ENCODE data around the gene EPN1. TPM values are rescaled to one million over a fixed set of nuclear protein-coding genes. Genes with fewer than 3 reads are reported as not detected.

Gene EPN1
- total and polyA plus RNA-seq, 4 donors, result 18.6 to 117 (median 77.8) TPM

DNA sequence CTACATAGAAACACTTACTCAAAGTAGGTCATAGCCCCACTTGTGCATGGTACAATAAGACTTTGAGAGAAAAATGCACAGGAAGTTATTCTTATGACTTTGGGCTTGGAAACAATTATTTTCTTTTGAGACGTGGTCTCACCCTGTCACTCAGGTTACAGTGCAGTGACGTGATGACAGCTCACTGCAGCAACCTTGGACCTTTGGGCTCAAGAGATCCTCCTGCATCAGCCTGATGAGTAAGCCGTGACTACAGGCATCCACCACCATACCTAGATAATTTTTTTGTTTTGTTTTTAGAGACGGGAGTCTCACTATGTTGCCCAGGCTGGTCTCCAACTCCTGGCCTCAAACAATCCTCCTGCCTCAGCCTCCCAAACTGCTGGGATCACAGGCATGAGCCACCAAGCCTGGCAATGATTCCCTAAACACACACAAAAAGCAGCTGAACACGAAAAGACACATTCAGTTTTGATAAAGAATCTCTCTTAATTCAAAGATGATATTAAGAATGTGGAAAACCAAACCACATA, 45.3 kb downstream of the EPN1 start (continued):
- TF ChIP-seq, protein P1, sequence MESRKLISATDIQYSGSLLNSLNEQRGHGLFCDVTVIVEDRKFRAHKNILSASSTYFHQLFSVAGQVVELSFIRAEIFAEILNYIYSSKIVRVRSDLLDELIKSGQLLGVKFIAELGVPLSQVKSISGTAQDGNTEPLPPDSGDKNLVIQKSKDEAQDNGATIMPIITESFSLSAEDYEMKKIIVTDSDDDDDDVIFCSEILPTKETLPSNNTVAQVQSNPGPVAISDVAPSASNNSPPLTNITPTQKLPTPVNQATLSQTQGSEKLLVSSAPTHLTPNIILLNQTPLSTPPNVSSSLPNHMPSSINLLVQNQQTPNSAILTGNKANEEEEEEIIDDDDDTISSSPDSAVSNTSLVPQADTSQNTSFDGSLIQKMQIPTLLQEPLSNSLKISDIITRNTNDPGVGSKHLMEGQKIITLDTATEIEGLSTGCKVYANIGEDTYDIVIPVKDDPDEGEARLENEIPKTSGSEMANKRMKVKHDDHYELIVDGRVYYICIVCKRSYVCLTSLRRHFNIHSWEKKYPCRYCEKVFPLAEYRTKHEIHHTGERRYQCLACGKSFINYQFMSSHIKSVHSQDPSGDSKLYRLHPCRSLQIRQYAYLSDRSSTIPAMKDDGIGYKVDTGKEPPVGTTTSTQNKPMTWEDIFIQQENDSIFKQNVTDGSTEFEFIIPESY (IDR thresholded peaks at IDR 0.05), result no peak
- TF ChIP-seq FOXA2 (IDR thresholded peaks at IDR 0.05), result no peak
- TF ChIP-seq HNF4A (conservative IDR thresholded peaks at IDR 0.05), result no peak

DNA sequence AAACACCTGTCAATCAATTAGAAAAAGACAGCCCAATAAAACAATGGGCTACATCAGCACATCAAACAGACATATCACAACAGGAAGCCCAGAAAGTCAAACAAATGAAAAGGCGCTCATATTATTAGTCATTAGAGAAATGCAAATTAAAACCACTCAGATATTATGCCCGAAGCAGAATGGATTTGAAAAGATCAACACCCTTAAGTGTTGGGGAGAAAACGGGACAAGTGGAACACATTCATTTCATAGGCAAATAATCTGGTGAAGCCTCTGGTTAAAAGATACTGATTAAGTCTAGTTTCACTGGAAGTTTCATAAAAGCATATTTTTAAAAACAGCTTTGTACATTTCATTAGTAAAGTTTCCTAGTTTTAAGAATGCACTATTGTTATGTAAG, 45.8 kb downstream of the EPN1 start:
- 82% methylated on average over 3 of the region's 3 CpGs for WGBS

More for the DNA sequence above, 45.8 kb downstream of the EPN1 start:
- Histone ChIP-seq H3K36me3 (ENCODE audit: control insufficient read depth in 4 of 4, insufficient read depth in 3 of 4, low read depth in 1 of 4, low read length in 3 of 4) (no peaks in the 10 kb centered on the region), H3K9ac (ENCODE audit: low read depth in 1 of 2, low read length in 2 of 2) (no peak overlapping the region), H3K4me3 (ENCODE audit: low read depth in 1 of 3, low read length in 3 of 3) (no peak overlapping the region), H3K27me3 (ENCODE audit: control insufficient read depth in 4 of 4, insufficient read depth in 4 of 4, low read length in 3 of 4) (peaks cover 0 to 4% (median 2%) of the 10 kb centered on the region in 4 donors), H3K27ac (ENCODE audit: low read depth in 1 of 2, low read length in 2 of 2) (no peak overlapping the region), H3K4me1 (ENCODE audit: control insufficient read depth in 4 of 4, insufficient read depth in 4 of 4, low read length in 3 of 4) (no peaks in the 10 kb centered on the region), H3K9me3 (ENCODE audit: control insufficient read depth in 4 of 4, low read length in 3 of 4) (peaks cover 0 to 4% (median 1%) of the 10 kb centered on the region in 4 donors)
- no peak for DNase-seq (ENCODE audit: low spot score)
- TF ChIP-seq NR2F2 (IDR thresholded peaks at IDR 0.05) (no peak), HNF4A (conservative IDR thresholded peaks at IDR 0.05) (no peak), RXRA (IDR thresholded peaks at IDR 0.05) (no peak), GABPA (IDR thresholded peaks at IDR 0.05 in 1 of 2, conservative IDR thresholded peaks at IDR 0.05 in 1 of 2) (no peak), FOXA2 (IDR thresholded peaks at IDR 0.05) (no peak), EGR1 (IDR thresholded peaks at IDR 0.05; ENCODE audit: low read depth in 2 of 2) (no peak), JUND (IDR thresholded peaks at IDR 0.05) (no peak), SP1 (IDR thresholded peaks at IDR 0.05) (no peak), YY1 (IDR thresholded peaks at IDR 0.05) (no peak), FOXA1 (IDR thresholded peaks at IDR 0.05) (no peak)
- TF ChIP-seq, protein P2, sequence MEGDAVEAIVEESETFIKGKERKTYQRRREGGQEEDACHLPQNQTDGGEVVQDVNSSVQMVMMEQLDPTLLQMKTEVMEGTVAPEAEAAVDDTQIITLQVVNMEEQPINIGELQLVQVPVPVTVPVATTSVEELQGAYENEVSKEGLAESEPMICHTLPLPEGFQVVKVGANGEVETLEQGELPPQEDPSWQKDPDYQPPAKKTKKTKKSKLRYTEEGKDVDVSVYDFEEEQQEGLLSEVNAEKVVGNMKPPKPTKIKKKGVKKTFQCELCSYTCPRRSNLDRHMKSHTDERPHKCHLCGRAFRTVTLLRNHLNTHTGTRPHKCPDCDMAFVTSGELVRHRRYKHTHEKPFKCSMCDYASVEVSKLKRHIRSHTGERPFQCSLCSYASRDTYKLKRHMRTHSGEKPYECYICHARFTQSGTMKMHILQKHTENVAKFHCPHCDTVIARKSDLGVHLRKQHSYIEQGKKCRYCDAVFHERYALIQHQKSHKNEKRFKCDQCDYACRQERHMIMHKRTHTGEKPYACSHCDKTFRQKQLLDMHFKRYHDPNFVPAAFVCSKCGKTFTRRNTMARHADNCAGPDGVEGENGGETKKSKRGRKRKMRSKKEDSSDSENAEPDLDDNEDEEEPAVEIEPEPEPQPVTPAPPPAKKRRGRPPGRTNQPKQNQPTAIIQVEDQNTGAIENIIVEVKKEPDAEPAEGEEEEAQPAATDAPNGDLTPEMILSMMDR (IDR thresholded peaks at IDR 0.05; ENCODE audit: low read depth, low read length, missing input control), result no peak
- TF ChIP-seq, protein P3, sequence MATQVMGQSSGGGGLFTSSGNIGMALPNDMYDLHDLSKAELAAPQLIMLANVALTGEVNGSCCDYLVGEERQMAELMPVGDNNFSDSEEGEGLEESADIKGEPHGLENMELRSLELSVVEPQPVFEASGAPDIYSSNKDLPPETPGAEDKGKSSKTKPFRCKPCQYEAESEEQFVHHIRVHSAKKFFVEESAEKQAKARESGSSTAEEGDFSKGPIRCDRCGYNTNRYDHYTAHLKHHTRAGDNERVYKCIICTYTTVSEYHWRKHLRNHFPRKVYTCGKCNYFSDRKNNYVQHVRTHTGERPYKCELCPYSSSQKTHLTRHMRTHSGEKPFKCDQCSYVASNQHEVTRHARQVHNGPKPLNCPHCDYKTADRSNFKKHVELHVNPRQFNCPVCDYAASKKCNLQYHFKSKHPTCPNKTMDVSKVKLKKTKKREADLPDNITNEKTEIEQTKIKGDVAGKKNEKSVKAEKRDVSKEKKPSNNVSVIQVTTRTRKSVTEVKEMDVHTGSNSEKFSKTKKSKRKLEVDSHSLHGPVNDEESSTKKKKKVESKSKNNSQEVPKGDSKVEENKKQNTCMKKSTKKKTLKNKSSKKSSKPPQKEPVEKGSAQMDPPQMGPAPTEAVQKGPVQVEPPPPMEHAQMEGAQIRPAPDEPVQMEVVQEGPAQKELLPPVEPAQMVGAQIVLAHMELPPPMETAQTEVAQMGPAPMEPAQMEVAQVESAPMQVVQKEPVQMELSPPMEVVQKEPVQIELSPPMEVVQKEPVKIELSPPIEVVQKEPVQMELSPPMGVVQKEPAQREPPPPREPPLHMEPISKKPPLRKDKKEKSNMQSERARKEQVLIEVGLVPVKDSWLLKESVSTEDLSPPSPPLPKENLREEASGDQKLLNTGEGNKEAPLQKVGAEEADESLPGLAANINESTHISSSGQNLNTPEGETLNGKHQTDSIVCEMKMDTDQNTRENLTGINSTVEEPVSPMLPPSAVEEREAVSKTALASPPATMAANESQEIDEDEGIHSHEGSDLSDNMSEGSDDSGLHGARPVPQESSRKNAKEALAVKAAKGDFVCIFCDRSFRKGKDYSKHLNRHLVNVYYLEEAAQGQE (IDR thresholded peaks at IDR 0.05), result no peak
- TF ChIP-seq, protein P1 (IDR thresholded peaks at IDR 0.05), result no peak

All from liver (tissue), 9 donors.